ENCODE results near the gene EDIL3.

GRCh38 chr5:84191281-84191680 is 193.4 kb downstream of the EDIL3 start:
- TF ChIP-seq CTCF (IDR thresholded peaks at IDR 0.05) (no peak), POLR2A (IDR thresholded peaks at IDR 0.05) (no peak)

Data from lower leg skin (tissue), 3 donors.